Iris pigment epithelial cell (primary cell): ENCODE results near the gene ERVK3-1.
A peak's percentile ranks its signal among the peaks of the same experiment; 100 is the strongest.

ENCODE experiments used
- DNase-seq: peaks from one replicate; pipeline ENCODE4 v3.0.0-alpha.2; 2011; ENCODE audit warnings: low read depth

Gene ERVK3-1

DNA sequence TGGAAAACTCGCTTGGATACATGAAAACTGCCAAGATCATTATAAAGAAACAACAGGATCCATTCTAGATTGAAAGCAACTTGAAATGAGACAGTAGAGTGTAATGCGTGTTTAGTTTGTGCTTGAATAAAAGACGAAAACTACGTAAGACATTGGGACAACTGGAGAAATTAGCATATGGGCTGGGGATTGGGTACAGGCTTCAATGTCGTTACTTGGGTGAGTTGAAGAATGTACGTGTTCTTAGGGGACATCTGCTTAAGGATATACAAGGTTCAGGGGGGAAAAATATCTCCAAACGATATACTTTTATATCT lies 471 bp upstream of the ERVK3-1 start:
- DNase-seq = no peak

DNA sequence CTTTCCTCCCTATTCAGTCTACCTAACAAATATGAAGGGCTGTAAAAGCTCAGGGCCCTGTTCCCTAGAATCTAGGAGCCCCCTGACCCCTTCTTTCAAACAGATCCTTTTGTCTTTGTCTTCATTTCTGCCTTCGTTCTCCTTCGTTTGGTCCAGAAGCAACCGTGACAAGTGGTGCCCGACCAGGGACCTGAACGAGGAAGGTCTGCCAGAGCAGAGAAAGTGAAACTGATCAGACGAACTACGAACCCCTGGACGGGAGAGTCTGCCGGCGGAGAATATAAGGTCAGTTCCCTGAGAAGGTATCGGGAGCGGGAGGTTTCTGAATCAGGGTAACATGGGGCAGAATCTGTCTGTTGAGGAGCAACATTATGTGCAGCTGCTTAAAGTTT lies 751 bp downstream of the ERVK3-1 start:
- DNase-seq = peak; percentile 27

GRCh38 chr19:58307736-58308135 lies 2.6 kb downstream of the ERVK3-1 start:
- no peak for DNase-seq

DNA sequence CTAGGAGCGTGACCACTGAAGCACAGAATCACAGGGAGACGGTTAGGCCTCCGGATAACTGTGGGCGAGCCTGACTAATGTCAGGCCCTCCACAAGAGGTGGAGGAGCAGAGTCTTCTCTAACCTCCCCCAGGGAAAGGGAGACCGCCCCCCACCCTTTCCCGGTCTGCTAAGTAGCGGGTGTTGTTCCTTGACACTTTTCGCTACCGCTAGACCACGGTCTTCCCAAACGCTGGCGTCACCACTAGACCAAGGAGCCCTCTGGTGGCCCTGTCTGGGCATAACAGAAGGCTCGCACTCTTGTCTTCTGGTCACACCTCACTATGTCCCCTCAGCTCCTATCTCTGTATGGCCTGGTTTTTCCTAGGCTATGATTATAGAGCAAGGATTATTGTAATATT lies 5.5 kb downstream of the ERVK3-1 start:
- peak; percentile 17 for DNase-seq

GRCh38 chr19:58311345-58311865 lies 6.2 kb downstream of the ERVK3-1 start:
- DNase-seq = no peak

DNA sequence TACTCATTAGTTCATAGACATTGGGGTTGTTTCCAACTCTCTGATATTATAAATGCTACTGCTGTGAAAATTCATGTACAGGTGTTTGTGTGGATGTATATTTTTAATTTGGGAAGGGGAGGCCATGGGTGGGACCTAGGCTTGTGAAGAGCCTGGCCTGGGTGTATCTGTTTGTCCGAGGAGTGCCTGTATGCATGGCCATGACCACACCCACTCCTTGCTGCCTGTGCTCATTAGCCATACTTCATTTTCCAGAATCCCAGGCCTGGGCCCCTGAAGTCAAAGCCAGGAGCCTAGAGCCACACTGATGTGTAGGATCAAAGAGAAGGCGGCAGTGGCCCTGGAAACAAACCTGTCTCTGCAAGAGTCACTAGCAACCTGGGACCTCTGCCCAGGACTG lies 10.4 kb downstream of the ERVK3-1 start:
- no peak for DNase-seq

- peak; percentile 53 for DNase-seq
These were observed 12.4 kb downstream of the ERVK3-1 start for GRCh38 chr19:58317476-58318072.

DNA sequence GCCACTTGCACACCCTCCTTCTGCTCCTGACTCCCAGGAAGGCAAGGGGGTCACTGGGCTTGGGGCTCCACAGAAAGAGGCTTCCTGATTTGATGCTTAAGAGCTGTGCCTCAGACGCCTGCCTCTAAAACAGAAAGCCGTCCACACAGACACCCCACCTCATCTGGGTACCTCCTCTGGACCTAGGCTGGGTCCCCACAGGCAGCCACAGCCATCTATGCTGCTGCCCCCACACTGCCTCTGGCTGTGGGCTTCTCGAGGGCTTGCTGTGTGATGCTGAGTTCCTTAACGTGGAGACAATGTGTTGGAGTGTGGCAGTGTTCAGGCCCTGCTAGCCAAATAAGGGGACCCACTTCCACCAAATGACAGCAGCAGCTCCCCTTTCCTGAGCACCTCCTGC lies 13.1 kb downstream of the ERVK3-1 start:
- DNase-seq = no peak

- no peak for DNase-seq
These were observed 14.1 kb downstream of the ERVK3-1 start for GRCh38 chr19:58319241-58319640.

DNA sequence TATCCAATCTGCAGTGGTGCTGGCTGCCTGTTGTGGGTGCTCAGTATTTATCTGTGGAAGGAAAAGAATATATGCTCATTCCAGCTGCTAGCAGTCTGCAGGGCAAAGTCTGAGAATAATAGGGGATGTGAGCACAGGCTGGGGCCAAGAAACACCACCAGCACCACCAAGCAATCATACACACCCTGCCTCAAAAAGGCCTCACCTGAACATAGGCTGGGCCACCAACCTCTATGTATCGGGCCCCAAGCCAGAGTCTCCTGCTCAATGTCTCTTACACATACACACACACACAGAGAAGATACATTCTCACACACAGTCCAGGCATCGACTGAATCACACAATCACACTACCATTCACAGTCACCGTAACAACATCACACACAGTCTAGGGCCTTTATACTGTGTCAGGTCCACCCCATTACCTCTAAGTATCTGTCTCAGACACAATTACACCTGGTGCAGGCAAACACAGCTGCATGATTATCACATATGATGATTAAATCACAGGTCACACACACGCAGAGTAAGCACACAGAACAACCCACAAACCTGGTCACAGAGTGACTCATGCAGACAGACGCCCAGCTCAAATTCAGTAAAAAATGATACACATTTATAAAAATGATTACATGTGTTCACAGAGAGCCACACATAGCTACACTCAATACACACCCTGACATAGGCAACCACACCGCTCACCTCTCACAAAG lies 20.3 kb downstream of the ERVK3-1 start:
- peak; percentile 57 for DNase-seq

DNA sequence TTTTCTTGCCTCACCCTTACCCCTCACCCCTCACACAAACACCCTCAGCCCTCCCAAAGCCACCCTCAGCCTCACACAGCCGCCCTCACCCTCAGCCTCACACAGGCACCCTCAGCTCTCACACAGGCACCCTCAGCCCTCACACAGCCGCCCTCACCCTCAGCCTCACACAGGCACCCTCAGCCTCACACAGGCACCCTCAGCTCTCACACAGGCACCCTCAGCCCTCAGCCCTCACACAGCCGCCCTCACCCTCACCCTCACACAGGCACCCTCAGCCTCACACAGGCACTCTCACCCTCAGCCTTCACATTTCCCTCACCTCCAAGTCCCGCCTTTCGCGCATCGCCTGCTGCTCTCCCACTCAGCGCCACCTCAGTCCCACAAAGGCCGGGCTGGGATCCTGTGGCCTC lies 21.3 kb downstream of the ERVK3-1 start:
- DNase-seq = no peak

DNA sequence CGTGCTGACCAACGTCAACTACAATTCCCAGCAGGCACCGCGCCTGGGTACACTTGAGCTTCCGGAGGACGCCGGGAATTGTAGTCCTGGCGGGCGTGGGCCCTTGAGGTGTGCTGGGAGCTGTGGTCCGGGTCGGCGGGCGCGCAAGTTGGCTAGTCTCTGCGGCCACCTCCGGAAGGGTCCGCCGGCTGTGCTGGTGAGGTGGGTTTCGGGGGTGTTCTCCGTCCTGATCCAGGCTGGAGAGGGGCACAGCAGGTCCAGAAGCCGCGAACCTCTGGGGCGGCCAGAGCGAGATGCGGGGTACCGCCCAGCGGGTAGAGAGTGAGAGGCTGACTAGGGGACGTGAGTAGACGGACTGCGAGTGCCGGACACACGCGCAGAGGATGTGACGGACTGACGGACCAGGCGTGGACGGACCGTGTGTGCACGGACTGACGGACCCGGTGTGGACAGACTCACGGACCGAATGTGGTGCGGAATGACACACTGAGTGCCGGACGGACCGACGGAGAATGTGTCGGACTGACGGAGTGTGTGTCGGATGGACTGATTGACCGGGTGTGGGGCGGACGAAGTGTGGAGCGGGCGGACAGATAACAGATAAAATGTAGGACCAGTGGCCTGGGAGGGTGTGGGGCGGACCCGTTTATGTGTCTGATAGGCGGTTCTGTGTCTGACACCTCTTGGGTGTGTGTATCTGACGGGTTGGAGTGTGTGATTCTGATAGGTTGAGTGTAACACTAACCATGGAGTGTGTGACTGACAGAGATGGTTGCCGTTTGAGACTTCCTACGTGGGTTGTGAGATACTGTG lies 21.9 kb downstream of the ERVK3-1 start, which contains the start of gene ZSCAN22:
TSS of gene ZSCAN22 (plus strand) at position 81 of the 813 bp plus-strand sequence. CDS start 7,809 bp downstream, outside the sequence.
- peak; percentile 98 for DNase-seq

DNA sequence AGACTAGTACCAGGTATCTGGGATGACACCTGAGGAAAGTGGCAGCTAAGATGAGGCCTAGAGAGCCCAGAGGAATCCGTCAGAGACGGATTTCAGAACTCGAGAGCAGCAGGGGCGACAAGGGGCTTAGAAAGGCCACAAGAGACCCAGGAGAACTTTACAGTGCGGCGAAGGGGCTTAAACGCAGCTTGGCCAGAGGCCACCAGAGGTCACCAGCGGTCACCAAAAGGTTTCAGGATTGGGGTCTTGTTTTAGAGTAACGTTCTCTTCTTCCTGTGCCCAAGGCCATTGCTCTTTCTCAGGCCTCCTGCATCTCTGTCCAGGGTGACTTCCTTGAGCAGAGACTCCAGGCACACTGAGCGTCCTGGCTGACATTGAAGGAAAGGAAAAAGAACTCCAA lies 23.8 kb downstream of the ERVK3-1 start:
- no peak for DNase-seq

DNA sequence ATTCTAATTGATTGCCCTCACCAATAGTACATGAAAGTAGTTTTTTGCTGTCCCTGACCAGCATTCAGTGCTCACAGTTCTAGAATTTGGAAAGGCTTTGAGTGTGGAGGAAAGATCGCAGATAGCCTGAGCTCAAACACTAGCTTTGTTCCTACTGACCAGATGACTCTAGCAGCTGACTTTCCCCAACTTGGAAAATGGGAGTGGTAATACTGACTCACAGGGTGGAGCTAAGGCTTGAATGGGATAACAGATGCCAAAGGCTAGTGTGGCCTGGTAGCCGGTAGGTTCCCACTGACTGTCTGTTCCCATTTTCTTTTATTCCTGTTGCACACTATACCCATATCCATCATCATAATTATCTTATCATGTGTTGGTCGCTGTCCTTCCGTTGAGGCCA lies 25.3 kb downstream of the ERVK3-1 start:
- DNase-seq = peak; percentile 78

DNA sequence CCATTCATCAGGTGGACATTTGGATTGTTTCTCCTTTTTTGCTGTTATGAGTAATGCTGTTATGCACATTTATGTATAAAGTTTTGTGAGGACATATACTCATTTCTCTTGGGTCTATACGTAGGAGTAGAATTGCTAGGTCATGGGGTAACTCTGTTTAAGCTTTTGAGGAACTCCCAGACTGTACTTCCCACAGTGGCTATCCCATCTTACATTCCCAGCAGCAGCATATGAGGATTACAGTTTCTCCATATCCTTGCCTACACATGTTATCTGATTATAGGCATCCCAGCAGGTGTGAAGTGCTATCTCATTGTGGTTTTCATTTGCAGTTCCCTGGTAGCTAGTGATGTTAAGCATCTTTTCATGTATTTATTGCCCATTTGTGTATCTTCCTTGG lies 27.5 kb downstream of the ERVK3-1 start:
- DNase-seq = no peak

GRCh38 chr19:58334691-58335249 lies 29.6 kb downstream of the ERVK3-1 start:
- DNase-seq = no peak

- DNase-seq = no peak
These were observed 30.5 kb downstream of the ERVK3-1 start for GRCh38 chr19:58335630-58336029.

DNA sequence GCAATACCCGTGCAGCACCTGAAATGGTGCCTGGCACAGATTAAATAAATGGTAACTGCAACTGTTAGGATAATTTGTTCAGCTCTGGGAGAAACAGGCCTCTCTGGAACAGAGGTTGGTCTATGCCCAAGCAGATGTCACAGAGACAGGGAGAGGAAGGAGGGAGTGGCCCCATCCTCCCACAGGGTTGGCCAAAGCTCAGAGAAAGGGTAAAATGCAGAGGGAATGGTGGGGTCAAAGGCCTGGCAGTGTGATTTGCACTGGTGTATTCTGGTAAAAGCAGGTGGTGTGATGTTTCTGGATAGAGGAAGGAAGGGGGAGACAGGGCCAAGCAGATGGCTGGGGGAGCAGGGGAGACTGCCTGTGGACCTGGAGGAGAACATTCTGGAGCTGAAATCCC lies 31.0 kb downstream of the ERVK3-1 start:
- DNase-seq = no peak

DNA sequence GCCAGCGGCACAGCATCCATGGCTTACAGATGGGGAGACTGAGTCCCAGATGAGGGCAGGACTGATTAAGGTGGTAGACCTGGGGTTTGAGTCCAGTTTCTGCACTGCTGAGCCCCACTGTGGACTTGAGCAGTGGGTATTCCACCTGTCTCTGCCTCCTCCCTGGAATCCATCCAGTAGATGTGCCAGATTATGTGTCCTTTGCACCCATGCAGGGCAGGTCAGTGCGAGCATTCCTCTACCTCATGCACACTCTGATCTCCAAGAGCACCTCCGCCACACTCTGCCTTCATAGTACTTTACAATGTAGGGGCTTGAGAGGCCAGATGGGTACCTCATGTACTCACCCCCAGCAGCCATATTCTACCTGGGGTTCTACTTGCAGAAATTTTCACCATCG lies 31.6 kb downstream of the ERVK3-1 start:
- DNase-seq = no peak

- DNase-seq = no peak
These were observed 33.2 kb downstream of the ERVK3-1 start for GRCh38 chr19:58338336-58338735.

GRCh38 chr19:58338825-58339558 lies 33.8 kb downstream of the ERVK3-1 start:
- no peak for DNase-seq

DNA sequence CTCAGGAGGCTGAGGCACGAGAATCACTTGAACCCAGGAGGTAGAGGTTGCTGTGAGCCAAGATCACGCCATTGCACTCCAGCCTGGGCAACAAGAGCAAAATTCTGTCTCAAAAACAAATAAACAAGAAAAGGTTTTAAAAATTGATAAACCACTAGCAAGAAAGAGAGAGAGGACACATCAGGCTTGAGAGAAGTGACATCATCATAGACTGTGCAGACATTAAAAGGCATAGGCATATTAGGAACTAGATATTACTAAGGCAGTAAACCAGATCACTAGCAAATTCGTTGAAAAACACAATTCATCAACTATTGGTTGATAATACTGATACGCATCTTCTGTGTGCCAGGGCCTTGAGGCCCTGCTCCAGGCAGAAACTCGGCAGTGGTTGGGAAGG lies 40.4 kb downstream of the ERVK3-1 start:
- no peak for DNase-seq
